T47D (cell line): ENCODE measurements around the gene ATP11A.

ENCODE experiments used
- DNase-seq, 2 experiments: peaks; one replicate each; pipeline versions ENCODE4 v3.0.0 to v3.0.0-alpha.2; 2011 to 2012; ENCODE audit warnings: low read depth in 1 of 2, low spot score in 1 of 2
- JUND ChIP-seq: IDR thresholded peaks from 2 replicates; pipeline ENCODE4 v1.6.1; 2012; ENCODE audit warnings: low read depth
- in situ Hi-C: cut with HindIII; loops from 2 replicates; pipeline ENCODE4 v1.10.0; 2016; ENCODE audit warnings: low sequenced_read_pairs, low pct_unique_long_range_greater_than_20kb

ATP11A gene

GRCh38 chr13:112719556-112719955 is 29.7 kb downstream of the ATP11A start:
- no peak for TF ChIP-seq JUND
- DNase-seq: no peak
- in situ Hi-C loops: no loop called here

- in situ Hi-C loops: no loop called here
- no peak for TF ChIP-seq JUND
- no peak for DNase-seq
Observed at GRCh38 chr13:112720251-112720650, 30.4 kb downstream of the ATP11A start.

- in situ Hi-C loops: no loop called here
- no peak for TF ChIP-seq JUND
- DNase-seq: no peak
Observed at GRCh38 chr13:112720814-112721197, 31.0 kb downstream of the ATP11A start.

GRCh38 chr13:112721198-112722104 is 31.6 kb downstream of the ATP11A start:
- DNase-seq: no peak
- in situ Hi-C loops: no loop called here
- TF ChIP-seq JUND: no peak

- TF ChIP-seq JUND: no peak
- peak; percentile 35 to 65 for DNase-seq
- in situ Hi-C loops: no loop called here
Observed at GRCh38 chr13:112722433-112723263, 32.8 kb downstream of the ATP11A start.

GRCh38 chr13:112723771-112724170 is 33.9 kb downstream of the ATP11A start:
- DNase-seq: no peak
- no peak for TF ChIP-seq JUND
- in situ Hi-C loops: no loop called here

- TF ChIP-seq JUND: no peak
- DNase-seq: no peak
- in situ Hi-C loops: no loop called here
Observed at GRCh38 chr13:112724788-112725345, 35.0 kb downstream of the ATP11A start.

GRCh38 chr13:112725346-112726015 is 35.6 kb downstream of the ATP11A start:
- peak; percentile 26 to 30 for DNase-seq
- no peak for TF ChIP-seq JUND
- in situ Hi-C loops: no loop called here

GRCh38 chr13:112726016-112726767 is 36.4 kb downstream of the ATP11A start:
- DNase-seq: no peak
- in situ Hi-C loops: no loop called here
- no peak for TF ChIP-seq JUND

GRCh38 chr13:112727581-112727980 is 37.7 kb downstream of the ATP11A start:
- in situ Hi-C loops: no loop called here
- no peak for TF ChIP-seq JUND

GRCh38 chr13:112728375-112729126 is 38.7 kb downstream of the ATP11A start:
- DNase-seq: no peak
- TF ChIP-seq JUND: no peak
- in situ Hi-C loops: no loop called here

More at GRCh38 chr13:112727581-112727980, 37.7 kb downstream of the ATP11A start:
- DNase-seq: no peak

GRCh38 chr13:112729408-112729807 is 39.6 kb downstream of the ATP11A start:
- no peak for DNase-seq
- in situ Hi-C loops: no loop called here
- TF ChIP-seq JUND: no peak
